ENCODE measurements around the gene ABCC4.

Gene ABCC4

GRCh38 chr13:95035311-95036109 lies 265.7 kb downstream of the ABCC4 start:
- no peak for DNase-seq

- DNase-seq: no peak
Measured at GRCh38 chr13:95033890-95034289, 267.4 kb downstream of the ABCC4 start.

GRCh38 chr13:95032121-95032520 lies 269.1 kb downstream of the ABCC4 start:
- no peak for DNase-seq

DNA sequence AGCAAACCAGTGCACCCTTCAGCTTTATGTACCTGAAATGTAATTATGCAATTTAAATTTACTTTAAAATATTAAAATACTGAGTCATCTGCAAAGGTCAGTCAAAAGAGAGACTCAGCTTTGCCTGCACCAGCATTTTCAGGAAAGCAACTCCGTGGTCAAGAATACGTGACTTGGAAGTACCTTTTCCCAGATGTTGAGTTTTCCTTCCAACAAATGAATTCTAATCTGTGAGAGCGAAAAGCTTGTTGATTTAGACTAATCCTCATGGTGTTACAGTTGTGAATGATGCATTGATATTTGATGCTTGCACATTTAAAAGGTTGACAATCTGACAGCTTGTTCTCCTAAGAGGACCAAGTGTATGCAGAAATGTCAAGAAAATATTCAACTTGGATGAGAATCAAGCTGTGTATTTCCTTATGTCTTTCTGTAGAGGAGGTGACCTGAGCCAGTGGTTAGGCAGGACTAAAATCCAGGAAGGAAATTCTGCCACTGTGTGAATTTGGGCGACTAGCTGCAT lies 270.4 kb downstream of the ABCC4 start:
- DNase-seq: no peak

- DNase-seq: no peak
Measured at GRCh38 chr13:95027638-95028037, 273.6 kb downstream of the ABCC4 start.

DNA sequence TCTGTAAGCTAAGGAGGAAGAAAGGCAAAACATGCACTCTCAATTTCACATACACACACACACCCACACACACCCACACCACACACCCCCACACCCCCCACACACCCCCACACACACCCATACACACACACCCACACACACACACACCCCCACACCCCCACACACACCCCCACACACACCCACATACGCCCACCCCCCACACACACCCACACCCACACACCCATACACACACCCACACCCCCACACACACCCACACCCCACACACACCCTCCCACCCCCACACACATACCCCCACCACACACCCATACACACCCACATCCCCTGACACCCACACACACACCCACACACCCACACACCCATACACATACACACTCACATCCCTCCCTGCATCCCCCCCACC lies 276.1 kb downstream of the ABCC4 start:
- DNase-seq: no peak

GRCh38 chr13:95023405-95023804 lies 277.8 kb downstream of the ABCC4 start:
- DNase-seq: peak in 1 of 2 experiments; percentile 49

GRCh38 chr13:95020298-95020987 lies 280.8 kb downstream of the ABCC4 start:
- no peak for DNase-seq

DNA sequence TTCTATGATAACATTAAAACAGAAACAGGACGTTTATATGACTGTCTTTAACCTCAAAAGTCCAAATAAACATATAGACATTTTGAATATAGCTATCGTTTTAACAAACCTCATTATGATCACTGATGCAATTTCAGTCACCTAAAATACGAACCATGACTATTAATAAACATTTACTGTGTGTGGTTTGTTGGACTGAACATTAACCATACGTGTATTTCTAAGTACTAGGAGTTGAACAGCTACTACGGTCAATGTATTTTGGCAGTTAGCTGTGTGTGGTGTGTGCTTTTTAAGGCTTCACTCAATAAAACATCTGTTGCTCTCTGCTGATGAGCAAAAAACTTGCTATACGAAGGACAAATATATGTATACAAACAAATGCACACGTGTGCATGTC lies 281.4 kb downstream of the ABCC4 start:
- no peak for DNase-seq

- no peak for DNase-seq
Measured at GRCh38 chr13:95007322-95007721, 293.9 kb downstream of the ABCC4 start.

GRCh38 chr13:95005300-95005699 lies 296.0 kb downstream of the ABCC4 start:
- DNase-seq: no peak

GRCh38 chr13:95003019-95003813 lies 298.0 kb downstream of the ABCC4 start:
- DNase-seq: peak; percentile 24 to 37

DNA sequence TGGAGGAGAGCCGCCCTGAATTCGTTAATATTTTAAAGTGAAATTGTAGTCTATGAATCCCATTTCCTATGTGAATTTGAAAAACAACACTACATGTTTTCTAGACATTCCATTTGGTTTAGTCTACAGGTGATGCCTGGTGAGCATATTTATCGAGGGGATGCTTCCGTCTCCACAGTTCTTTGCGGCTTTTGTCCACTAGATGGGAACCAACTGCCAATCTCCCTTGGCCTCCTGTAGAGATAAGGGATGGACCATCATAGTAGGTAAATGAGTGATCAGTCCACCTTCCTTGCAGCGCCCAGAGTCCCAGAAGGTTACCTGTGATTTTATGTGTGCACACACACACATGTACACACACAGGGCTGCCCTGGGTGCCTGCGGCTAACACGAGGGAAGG lies 299.1 kb downstream of the ABCC4 start:
- DNase-seq: peak in 1 of 2 experiments; percentile 1

DNA sequence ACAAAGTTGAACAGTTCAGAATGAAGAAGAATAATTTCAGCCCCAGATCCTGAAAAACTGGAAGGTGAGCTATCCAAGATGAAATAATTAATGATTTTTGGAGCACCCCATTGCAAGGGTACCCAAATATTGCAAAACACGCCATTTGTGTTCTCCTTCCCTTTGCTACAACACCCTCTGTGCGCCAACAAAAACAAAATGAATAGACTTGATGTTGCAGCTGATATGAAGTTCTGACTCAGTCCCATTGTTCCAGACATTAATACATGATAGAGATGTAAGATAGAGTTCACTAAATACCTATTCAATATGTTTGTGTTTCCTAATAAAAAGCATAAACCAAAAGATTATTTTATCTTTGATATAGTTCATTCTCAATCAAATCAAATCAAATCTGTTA lies 301.4 kb downstream of the ABCC4 start:
- no peak for DNase-seq

GRCh38 chr13:94997126-94997525 lies 304.1 kb downstream of the ABCC4 start:
- DNase-seq: no peak

GRCh38 chr13:94996445-94996844 lies 304.8 kb downstream of the ABCC4 start:
- peak in 1 of 2 experiments; percentile 23 for DNase-seq

GRCh38 chr13:94994506-94994905 lies 306.7 kb downstream of the ABCC4 start:
- no peak for DNase-seq

GRCh38 chr13:94993616-94994015 lies 307.6 kb downstream of the ABCC4 start:
- DNase-seq: no peak

DNA sequence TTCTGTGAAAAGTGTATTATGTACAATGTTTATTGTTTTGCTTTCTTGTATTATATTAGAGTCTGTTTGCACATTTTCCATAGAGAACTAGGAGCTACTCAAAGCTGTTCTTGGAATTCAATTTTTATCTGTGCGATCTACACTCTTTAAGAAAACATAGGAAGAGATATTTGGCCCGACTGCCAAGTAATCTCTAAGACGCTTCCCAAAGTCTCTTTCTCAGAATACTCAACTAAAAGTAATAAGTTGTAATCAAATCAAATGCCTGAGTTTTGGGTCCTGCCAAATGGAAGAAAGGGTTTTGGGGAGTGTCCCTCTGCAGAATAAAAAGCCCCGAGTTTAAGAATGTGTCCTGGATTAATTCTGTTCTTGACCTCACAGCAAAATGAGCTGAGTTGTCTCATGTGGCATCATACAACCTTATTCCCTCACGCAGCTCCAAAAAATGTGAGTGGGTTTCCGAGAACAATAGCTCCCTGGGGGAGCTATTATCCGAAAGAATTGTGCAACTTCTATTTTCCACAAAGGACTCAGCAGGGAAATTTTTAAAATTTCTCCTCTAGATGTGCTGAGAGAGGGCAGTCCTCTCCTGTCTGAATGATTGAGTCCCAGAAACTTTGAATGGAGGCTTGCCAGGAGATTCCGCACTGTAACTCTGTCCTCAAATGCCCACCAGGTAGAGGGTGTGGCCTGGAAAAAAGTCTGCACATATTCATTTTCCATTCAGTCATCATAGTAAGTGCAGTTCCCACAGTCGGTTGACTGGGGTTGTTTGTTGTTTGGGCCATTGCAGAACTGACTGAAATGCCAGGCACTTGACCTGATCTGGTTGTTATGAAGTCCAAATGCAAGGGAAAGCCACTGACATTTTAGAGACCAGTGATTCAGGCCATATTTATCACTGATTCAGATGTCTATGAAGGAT lies 309.0 kb downstream of the ABCC4 start:
- DNase-seq: no peak

DNA sequence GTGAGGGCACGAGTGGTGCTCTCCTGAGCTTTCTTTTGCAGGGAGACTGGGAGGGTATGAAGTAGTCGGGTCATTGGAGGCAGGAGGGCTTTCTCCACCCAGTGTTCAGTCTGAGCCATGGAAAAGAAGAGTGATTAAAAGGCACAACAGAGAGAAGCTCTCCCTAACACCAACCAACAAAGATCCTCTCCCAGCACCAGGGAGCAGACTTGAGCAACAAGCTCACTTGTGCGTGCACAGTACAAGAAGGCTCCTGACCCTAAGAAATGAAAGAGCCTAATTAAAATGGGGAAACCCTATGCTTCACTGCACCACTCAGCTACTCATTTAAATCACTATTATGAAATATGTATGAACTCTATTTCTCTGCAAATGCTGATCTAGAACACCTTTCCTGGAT lies 312.6 kb downstream of the ABCC4 start:
- DNase-seq: no peak

- no peak for DNase-seq
Measured at GRCh38 chr13:94987869-94988268, 313.4 kb downstream of the ABCC4 start.

DNA sequence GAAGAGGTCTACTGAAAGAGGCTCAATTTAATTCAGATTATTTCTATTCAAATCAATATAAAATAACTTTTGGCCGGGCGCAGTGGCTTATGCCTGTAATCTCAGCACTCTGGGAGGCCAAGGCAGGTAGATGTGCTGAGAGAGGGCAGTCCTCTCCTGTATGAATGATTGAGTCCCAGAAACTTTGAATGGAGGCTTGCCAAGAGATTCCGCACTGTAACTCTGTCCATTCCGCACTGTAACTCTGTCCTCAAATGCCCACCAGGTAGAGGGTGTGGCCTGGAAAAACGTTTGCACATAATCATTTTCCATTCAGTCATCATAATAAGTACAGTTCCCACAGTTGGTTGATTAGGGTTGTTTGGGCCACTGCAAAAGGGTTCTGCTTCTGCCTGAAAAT lies 314.2 kb downstream of the ABCC4 start:
- no peak for DNase-seq

Data from NCI-H524 (cell line).